ENCODE measurements around the gene SOS1.
A peak's percentile ranks its signal among the peaks of the same experiment; 100 is the strongest.

Gene SOS1

GRCh38 chr2:39024833-39025232 is 96.0 kb downstream of the SOS1 start:
- H3K27me3 ChIP-seq (ENCODE audit: control insufficient read depth, insufficient read depth, low read length) = no peaks in the 10 kb centered on the region
- no peak overlapping the region for H3K9ac ChIP-seq (ENCODE audit: low read depth, low read length)
- peaks cover 19% of the 10 kb centered on the region for H3K36me3 ChIP-seq (ENCODE audit: control insufficient read depth, insufficient read depth, low read length)
- H3K4me1 ChIP-seq (ENCODE audit: control insufficient read depth, insufficient read depth, low read length) = peaks cover 30% of the 10 kb centered on the region
- H3K9me3 ChIP-seq (ENCODE audit: control insufficient read depth, insufficient read depth, low read length) = no peaks in the 10 kb centered on the region
- no peak overlapping the region for H3K4me3 ChIP-seq (ENCODE audit: low read depth, low read length)
- H3K27ac ChIP-seq (ENCODE audit: low read depth, low read length) = no peak overlapping the region

DNA sequence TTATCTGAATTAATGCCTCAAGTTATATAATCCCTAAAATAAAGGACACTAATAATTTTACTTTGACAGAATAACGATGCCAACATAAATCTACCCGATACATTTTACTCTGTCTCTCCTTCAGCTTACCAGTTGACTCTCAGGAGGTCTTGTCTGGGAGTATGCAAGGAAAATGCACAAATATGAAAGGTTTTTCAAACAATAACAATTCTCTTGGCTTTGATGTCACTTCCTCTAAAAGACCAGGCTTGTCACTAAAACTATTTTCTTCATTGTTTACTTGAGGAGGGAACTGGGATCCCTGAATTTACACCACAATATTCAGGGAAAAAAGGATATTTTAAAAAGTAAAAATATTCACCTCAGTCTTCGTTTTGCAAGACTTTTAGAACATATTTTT is 97.2 kb downstream of the SOS1 start:
- no peak overlapping the region for H3K4me3 ChIP-seq (ENCODE audit: low read depth, low read length)
- H3K36me3 ChIP-seq (ENCODE audit: control insufficient read depth, insufficient read depth, low read length) = peaks cover 19% of the 10 kb centered on the region
- no peak overlapping the region for H3K27ac ChIP-seq (ENCODE audit: low read depth, low read length)
- no peaks in the 10 kb centered on the region for H3K27me3 ChIP-seq (ENCODE audit: control insufficient read depth, insufficient read depth, low read length)
- H3K4me1 ChIP-seq (ENCODE audit: control insufficient read depth, insufficient read depth, low read length) = peaks cover 41% of the 10 kb centered on the region
- H3K9me3 ChIP-seq (ENCODE audit: control insufficient read depth, insufficient read depth, low read length) = no peaks in the 10 kb centered on the region
- H3K9ac ChIP-seq (ENCODE audit: low read depth, low read length) = no peak overlapping the region

- no peaks in the 10 kb centered on the region for H3K9me3 ChIP-seq (ENCODE audit: control insufficient read depth, insufficient read depth, low read length)
- H3K27me3 ChIP-seq (ENCODE audit: control insufficient read depth, insufficient read depth, low read length) = no peaks in the 10 kb centered on the region
- no peak overlapping the region for H3K9ac ChIP-seq (ENCODE audit: low read depth, low read length)
- H3K27ac ChIP-seq (ENCODE audit: low read depth, low read length) = no peak overlapping the region
- no peak overlapping the region for H3K4me3 ChIP-seq (ENCODE audit: low read depth, low read length)
- H3K4me1 ChIP-seq (ENCODE audit: control insufficient read depth, insufficient read depth, low read length) = peaks cover 50% of the 10 kb centered on the region
- peaks cover 19% of the 10 kb centered on the region for H3K36me3 ChIP-seq (ENCODE audit: control insufficient read depth, insufficient read depth, low read length)
Observed at GRCh38 chr2:39022642-39023235, 98.1 kb downstream of the SOS1 start.

DNA sequence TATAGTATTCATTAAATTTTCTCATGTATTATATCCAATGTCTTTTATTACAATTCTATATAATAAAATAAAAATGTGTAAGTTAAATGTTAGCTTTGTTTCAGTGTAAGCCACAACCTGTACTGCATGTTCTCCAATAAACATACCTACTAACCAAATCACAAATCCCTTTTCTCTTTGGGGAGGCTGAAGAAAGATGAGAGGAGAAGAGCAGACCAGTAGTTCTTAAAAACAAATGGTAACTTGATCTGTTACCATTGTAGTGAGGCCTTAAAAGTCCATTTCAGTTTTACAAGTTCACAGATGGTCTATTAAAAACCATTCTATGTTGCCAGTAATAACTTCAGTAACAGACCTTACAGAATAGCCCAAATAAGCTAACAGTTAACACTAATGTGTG is 100.5 kb downstream of the SOS1 start:
- H3K4me3 ChIP-seq (ENCODE audit: low read depth, low read length) = no peak overlapping the region
- H3K27ac ChIP-seq (ENCODE audit: low read depth, low read length) = peak overlapping the region; percentile 21
- no peaks in the 10 kb centered on the region for H3K27me3 ChIP-seq (ENCODE audit: control insufficient read depth, insufficient read depth, low read length)
- no peak overlapping the region for H3K9ac ChIP-seq (ENCODE audit: low read depth, low read length)
- H3K9me3 ChIP-seq (ENCODE audit: control insufficient read depth, insufficient read depth, low read length) = no peaks in the 10 kb centered on the region
- peaks cover 46% of the 10 kb centered on the region for H3K4me1 ChIP-seq (ENCODE audit: control insufficient read depth, insufficient read depth, low read length)
- H3K36me3 ChIP-seq (ENCODE audit: control insufficient read depth, insufficient read depth, low read length) = peaks cover 19% of the 10 kb centered on the region

DNA sequence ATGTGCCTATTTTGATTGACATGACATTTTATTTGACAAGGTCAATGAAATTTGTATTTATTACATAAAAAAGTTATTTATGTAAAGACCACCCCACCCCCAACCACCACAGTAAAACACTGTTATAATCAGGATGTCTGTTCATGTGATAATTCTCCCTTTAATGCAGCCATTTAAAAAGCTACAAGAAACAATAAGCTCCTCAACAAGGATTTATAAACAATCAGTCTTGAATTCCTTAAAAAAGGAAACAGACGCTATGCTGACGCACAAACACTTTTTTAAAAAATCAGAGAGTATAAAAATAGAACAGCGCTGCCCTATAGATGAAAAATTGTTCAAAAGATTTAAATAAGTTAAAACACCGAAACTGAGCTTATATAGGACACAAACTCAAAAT is 102.2 kb downstream of the SOS1 start:
- Histone ChIP-seq H3K4me1 (ENCODE audit: control insufficient read depth, insufficient read depth, low read length) (peaks cover 34% of the 10 kb centered on the region), H3K9me3 (ENCODE audit: control insufficient read depth, insufficient read depth, low read length) (no peaks in the 10 kb centered on the region), H3K9ac (ENCODE audit: low read depth, low read length) (no peak overlapping the region), H3K36me3 (ENCODE audit: control insufficient read depth, insufficient read depth, low read length) (peaks cover 19% of the 10 kb centered on the region), H3K27me3 (ENCODE audit: control insufficient read depth, insufficient read depth, low read length) (no peaks in the 10 kb centered on the region), H3K4me3 (ENCODE audit: low read depth, low read length) (no peak overlapping the region), H3K27ac (ENCODE audit: low read depth, low read length) (no peak overlapping the region)

DNA sequence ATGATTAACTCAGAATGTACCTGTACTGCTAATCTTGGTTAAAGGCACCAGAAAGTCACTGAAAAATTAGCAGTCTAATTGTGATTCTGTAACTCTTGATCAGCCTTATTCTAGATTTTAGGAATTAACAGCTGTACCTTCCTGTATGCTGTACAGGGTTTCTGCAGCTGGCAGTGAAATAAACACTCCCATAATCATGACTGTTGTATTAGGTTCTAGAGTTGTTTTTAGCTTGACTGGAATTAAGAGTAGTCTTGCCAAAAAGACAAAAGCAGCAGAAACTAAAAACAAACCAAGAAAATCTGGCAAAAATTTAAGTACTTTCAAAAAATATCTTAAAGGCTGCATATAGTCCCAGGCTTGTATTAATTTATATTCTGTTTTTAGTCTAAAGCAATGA is 103.5 kb downstream of the SOS1 start:
- H3K4me1 ChIP-seq (ENCODE audit: control insufficient read depth, insufficient read depth, low read length) = peaks cover 32% of the 10 kb centered on the region
- H3K27ac ChIP-seq (ENCODE audit: low read depth, low read length) = no peak overlapping the region
- H3K36me3 ChIP-seq (ENCODE audit: control insufficient read depth, insufficient read depth, low read length) = peaks cover 19% of the 10 kb centered on the region
- H3K4me3 ChIP-seq (ENCODE audit: low read depth, low read length) = no peak overlapping the region
- no peaks in the 10 kb centered on the region for H3K9me3 ChIP-seq (ENCODE audit: control insufficient read depth, insufficient read depth, low read length)
- no peaks in the 10 kb centered on the region for H3K27me3 ChIP-seq (ENCODE audit: control insufficient read depth, insufficient read depth, low read length)
- H3K9ac ChIP-seq (ENCODE audit: low read depth, low read length) = no peak overlapping the region

DNA sequence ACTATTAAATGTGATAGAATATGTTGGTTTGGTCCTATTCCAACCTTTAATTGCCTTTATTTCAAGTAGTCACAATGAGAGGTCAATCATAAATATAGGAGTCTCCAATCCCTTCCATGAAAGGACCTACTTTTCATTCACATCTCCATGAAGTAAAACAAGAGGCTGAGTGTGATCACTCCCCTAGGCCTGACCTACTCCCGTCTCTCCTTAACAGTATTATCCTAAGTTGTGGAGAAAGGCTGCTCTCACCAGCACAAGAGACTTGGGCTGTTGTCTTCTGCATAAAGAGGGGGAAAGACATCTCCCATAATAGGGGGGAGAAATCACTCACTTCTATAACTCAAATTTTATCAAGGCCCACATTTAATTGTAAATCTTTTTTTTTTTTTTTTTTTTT is 105.4 kb downstream of the SOS1 start:
- no peaks in the 10 kb centered on the region for H3K9me3 ChIP-seq (ENCODE audit: control insufficient read depth, insufficient read depth, low read length)
- peaks cover 28% of the 10 kb centered on the region for H3K4me1 ChIP-seq (ENCODE audit: control insufficient read depth, insufficient read depth, low read length)
- H3K36me3 ChIP-seq (ENCODE audit: control insufficient read depth, insufficient read depth, low read length) = peaks cover 30% of the 10 kb centered on the region
- H3K9ac ChIP-seq (ENCODE audit: low read depth, low read length) = no peak overlapping the region
- H3K4me3 ChIP-seq (ENCODE audit: low read depth, low read length) = no peak overlapping the region
- H3K27me3 ChIP-seq (ENCODE audit: control insufficient read depth, insufficient read depth, low read length) = no peaks in the 10 kb centered on the region
- H3K27ac ChIP-seq (ENCODE audit: low read depth, low read length) = no peak overlapping the region

DNA sequence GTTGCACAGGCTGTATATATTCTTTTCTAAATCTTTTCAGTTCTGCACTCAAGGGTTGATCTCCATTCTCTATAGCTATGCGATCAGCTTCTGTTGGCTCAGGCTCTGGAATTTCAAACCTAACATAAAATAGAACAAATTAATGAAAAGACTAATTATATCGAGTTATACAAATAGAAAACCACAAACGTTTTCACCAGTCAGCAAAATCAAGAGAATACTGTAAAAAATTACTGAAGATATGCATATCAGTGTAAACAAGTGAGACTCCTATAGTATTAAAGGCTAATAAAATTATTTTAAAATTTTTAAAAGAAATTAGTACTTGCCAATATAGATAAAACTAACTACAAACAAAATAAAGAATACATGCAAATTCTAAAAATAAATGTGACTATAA is 107.0 kb downstream of the SOS1 start:
- no peak overlapping the region for H3K27ac ChIP-seq (ENCODE audit: low read depth, low read length)
- H3K36me3 ChIP-seq (ENCODE audit: control insufficient read depth, insufficient read depth, low read length) = peaks cover 33% of the 10 kb centered on the region
- H3K9me3 ChIP-seq (ENCODE audit: control insufficient read depth, insufficient read depth, low read length) = no peaks in the 10 kb centered on the region
- no peaks in the 10 kb centered on the region for H3K27me3 ChIP-seq (ENCODE audit: control insufficient read depth, insufficient read depth, low read length)
- H3K4me3 ChIP-seq (ENCODE audit: low read depth, low read length) = no peak overlapping the region
- peaks cover 20% of the 10 kb centered on the region for H3K4me1 ChIP-seq (ENCODE audit: control insufficient read depth, insufficient read depth, low read length)
- no peak overlapping the region for H3K9ac ChIP-seq (ENCODE audit: low read depth, low read length)

- peaks cover 24% of the 10 kb centered on the region for H3K4me1 ChIP-seq (ENCODE audit: control insufficient read depth, insufficient read depth, low read length)
- H3K9me3 ChIP-seq (ENCODE audit: control insufficient read depth, insufficient read depth, low read length) = no peaks in the 10 kb centered on the region
- no peak overlapping the region for H3K27ac ChIP-seq (ENCODE audit: low read depth, low read length)
- peaks cover 73% of the 10 kb centered on the region for H3K36me3 ChIP-seq (ENCODE audit: control insufficient read depth, insufficient read depth, low read length)
- no peak overlapping the region for H3K4me3 ChIP-seq (ENCODE audit: low read depth, low read length)
- H3K9ac ChIP-seq (ENCODE audit: low read depth, low read length) = no peak overlapping the region
- H3K27me3 ChIP-seq (ENCODE audit: control insufficient read depth, insufficient read depth, low read length) = no peaks in the 10 kb centered on the region
Observed at GRCh38 chr2:39008665-39009064, 112.2 kb downstream of the SOS1 start.

DNA sequence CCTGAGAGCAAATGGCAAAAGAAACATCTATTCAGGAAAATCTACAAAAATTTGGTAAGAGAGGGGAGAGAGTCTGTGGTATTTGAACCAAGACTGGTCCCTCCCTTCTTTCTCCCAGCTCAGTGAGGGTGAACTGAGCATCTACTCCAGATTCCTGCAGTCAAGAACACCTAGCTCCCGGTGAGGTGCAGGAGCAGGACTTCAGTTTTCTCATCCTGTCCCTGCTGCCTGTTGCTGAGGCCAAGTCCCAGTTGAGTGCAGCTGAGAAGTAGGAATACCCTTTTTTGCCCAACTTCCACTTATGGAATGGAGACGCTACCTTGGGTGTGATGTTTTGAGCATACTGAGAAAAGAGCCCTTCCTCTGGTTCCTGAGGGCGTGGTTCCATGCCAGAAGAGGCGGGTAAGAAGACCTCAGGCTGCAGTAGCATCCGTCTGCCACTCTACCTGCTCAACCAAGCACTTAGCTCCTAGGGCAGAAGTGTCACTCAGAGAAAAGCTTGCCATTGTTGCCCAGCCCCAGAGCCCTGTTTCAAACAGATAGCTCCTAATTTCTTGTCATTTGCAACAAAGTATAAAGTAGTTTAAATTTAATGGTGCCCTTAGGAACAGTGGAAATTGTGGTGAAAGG is 112.9 kb downstream of the SOS1 start:
- H3K4me3 ChIP-seq (ENCODE audit: low read depth, low read length) = no peak overlapping the region
- peaks cover 24% of the 10 kb centered on the region for H3K4me1 ChIP-seq (ENCODE audit: control insufficient read depth, insufficient read depth, low read length)
- no peaks in the 10 kb centered on the region for H3K27me3 ChIP-seq (ENCODE audit: control insufficient read depth, insufficient read depth, low read length)
- peak overlapping the region; percentile 12 for H3K27ac ChIP-seq (ENCODE audit: low read depth, low read length)
- no peaks in the 10 kb centered on the region for H3K9me3 ChIP-seq (ENCODE audit: control insufficient read depth, insufficient read depth, low read length)
- peaks cover 73% of the 10 kb centered on the region for H3K36me3 ChIP-seq (ENCODE audit: control insufficient read depth, insufficient read depth, low read length)
- no peak overlapping the region for H3K9ac ChIP-seq (ENCODE audit: low read depth, low read length)

- Histone ChIP-seq H3K27ac (ENCODE audit: low read depth, low read length) (no peak overlapping the region), H3K4me1 (ENCODE audit: control insufficient read depth, insufficient read depth, low read length) (peaks cover 16% of the 10 kb centered on the region), H3K9me3 (ENCODE audit: control insufficient read depth, insufficient read depth, low read length) (no peaks in the 10 kb centered on the region), H3K4me3 (ENCODE audit: low read depth, low read length) (no peak overlapping the region), H3K9ac (ENCODE audit: low read depth, low read length) (no peak overlapping the region), H3K27me3 (ENCODE audit: control insufficient read depth, insufficient read depth, low read length) (no peaks in the 10 kb centered on the region), H3K36me3 (ENCODE audit: control insufficient read depth, insufficient read depth, low read length) (peaks cover 58% of the 10 kb centered on the region)
Observed at GRCh38 chr2:39000552-39000951, 120.3 kb downstream of the SOS1 start.
